ENCODE data around the gene ID1. TPM values are rescaled to one million over a fixed set of nuclear protein-coding genes. Genes with fewer than 3 reads are reported as not detected.

ID1 gene
- total and polyA plus RNA-seq, 2 of the 13 experiments (the other 11 are each of a cell fraction or from before 2014, with no cell fraction given): 320 to 419 TPM

DNA sequence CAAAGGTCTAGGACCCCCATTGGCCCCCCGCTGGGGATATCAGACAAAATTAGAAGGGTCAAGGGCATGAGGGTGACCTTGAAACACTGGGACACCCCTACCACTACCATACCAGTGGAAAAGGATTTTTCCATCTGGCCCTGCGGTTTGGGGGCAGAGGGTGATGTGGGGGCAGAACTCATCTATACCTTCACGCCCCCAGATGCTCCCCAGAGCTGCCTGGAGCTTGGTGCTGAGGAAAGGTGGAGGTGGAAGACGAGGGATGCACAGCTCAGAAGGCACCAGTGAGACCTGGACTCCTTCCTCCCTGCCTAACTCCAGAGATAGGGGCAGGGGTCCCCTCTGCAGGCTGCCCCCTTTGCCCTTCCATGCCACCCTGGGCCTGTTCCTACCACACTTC, 33.7 kb downstream of the ID1 start (continued):
- TF ChIP-seq, protein P1, sequence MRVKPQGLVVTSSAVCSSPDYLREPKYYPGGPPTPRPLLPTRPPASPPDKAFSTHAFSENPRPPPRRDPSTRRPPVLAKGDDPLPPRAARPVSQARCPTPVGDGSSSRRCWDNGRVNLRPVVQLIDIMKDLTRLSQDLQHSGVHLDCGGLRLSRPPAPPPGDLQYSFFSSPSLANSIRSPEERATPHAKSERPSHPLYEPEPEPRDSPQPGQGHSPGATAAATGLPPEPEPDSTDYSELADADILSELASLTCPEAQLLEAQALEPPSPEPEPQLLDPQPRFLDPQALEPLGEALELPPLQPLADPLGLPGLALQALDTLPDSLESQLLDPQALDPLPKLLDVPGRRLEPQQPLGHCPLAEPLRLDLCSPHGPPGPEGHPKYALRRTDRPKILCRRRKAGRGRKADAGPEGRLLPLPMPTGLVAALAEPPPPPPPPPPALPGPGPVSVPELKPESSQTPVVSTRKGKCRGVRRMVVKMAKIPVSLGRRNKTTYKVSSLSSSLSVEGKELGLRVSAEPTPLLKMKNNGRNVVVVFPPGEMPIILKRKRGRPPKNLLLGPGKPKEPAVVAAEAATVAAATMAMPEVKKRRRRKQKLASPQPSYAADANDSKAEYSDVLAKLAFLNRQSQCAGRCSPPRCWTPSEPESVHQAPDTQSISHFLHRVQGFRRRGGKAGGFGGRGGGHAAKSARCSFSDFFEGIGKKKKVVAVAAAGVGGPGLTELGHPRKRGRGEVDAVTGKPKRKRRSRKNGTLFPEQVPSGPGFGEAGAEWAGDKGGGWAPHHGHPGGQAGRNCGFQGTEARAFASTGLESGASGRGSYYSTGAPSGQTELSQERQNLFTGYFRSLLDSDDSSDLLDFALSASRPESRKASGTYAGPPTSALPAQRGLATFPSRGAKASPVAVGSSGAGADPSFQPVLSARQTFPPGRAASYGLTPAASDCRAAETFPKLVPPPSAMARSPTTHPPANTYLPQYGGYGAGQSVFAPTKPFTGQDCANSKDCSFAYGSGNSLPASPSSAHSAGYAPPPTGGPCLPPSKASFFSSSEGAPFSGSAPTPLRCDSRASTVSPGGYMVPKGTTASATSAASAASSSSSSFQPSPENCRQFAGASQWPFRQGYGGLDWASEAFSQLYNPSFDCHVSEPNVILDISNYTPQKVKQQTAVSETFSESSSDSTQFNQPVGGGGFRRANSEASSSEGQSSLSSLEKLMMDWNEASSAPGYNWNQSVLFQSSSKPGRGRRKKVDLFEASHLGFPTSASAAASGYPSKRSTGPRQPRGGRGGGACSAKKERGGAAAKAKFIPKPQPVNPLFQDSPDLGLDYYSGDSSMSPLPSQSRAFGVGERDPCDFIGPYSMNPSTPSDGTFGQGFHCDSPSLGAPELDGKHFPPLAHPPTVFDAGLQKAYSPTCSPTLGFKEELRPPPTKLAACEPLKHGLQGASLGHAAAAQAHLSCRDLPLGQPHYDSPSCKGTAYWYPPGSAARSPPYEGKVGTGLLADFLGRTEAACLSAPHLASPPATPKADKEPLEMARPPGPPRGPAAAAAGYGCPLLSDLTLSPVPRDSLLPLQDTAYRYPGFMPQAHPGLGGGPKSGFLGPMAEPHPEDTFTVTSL (CRISPR knock-in tag; IDR thresholded peaks at IDR 0.05; ENCODE audit: borderline replicate concordance): 0 out of 2 replicates have a peak, but pooled peaks have one; percentile 28

DNA sequence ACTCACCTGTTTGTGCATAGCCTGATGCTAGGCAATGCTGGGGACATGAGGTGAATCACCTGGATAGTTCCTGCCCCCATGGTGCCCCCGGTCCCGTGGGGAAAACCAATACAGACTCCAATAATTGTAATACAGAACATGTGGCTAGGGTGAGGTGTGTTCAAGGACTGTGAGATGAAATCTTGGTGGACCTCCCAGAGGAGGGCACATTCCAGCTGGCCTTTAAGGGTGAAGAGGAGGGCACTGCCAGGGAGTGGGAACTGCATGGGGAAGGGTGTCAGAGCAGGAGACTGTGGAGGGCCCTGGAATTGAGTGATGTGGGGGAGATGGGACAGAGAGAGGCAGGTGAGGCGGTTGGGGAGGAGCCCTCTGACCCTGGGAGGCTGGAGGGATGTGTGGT, 35.2 kb downstream of the ID1 start:
- ChIA-PET CTCF (ENCODE audit: low intra/inter-chr PET ratio, low total read pairs) (no interaction called here), POLR2A (interaction anchor here (1.0 to 1.5 kb wide), 3 partner anchors 24 to 99 kb away, joined by 4 to 5 read pairs (median 4); partner anchors contain the start of gene TPX2)
- no peak overlapping the region for H3K27ac ChIP-seq (ENCODE audit: extremely low read length, insufficient read depth, low read length)
- ATAC-seq (no peak), FAIRE-seq (no peak), DNase-seq (ENCODE audit: low spot score) (no peak)
- H3K27me3 ChIP-seq (ENCODE audit: control insufficient read depth in 1 of 2, insufficient read depth in 2 of 2, low read length in 2 of 2): peaks cover 13 to 31% of the 10 kb centered on the region in 2 experiments; a peak in 3 of 5 replicates
- no peak overlapping the region for H3K4me3 ChIP-seq (replicated peaks in 1 of 3; ENCODE audit: insufficient read depth in 1 of 3, low read depth in 2 of 3, low read length in 3 of 3)
- H3K4me2 ChIP-seq (ENCODE audit: low read depth, low read length): no peak overlapping the region
- TF ChIP-seq ZNF337 (CRISPR knock-in tag; IDR thresholded peaks at IDR 0.05; ENCODE audit: borderline replicate concordance, low read depth): no peak
- TF ChIP-seq ZNF557 (CRISPR knock-in tag; IDR thresholded peaks at IDR 0.05): no peak
- TF ChIP-seq, protein P2, sequence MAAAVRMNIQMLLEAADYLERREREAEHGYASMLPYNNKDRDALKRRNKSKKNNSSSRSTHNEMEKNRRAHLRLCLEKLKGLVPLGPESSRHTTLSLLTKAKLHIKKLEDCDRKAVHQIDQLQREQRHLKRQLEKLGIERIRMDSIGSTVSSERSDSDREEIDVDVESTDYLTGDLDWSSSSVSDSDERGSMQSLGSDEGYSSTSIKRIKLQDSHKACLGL (CRISPR knock-in tag; IDR thresholded peaks at IDR 0.05): no peak
- TF ChIP-seq ZNF138 (CRISPR knock-in tag; IDR thresholded peaks at IDR 0.05; ENCODE audit: low read depth): no peak
- 0 out of 2 replicates have a peak, but pooled peaks have one; percentile 19 for TF ChIP-seq ZNF605 (CRISPR knock-in tag; IDR thresholded peaks at IDR 0.05)
- TF ChIP-seq HES4 (CRISPR knock-in tag; IDR thresholded peaks at IDR 0.05; ENCODE audit: borderline replicate concordance): no peak
- TF ChIP-seq EED (CRISPR knock-in tag; IDR thresholded peaks at IDR 0.05): 0 out of 2 replicates have a peak, but pooled peaks have one; percentile 37
- TF ChIP-seq ETV5 (CRISPR knock-in tag; IDR thresholded peaks at IDR 0.05; ENCODE audit: borderline replicate concordance): no peak
- TF ChIP-seq ZNF331 (CRISPR knock-in tag; IDR thresholded peaks at IDR 0.05): no peak
- TF ChIP-seq ELF1 (CRISPR knock-in tag; IDR thresholded peaks at IDR 0.05): no peak
- no peak for TF ChIP-seq ZNF354B (CRISPR knock-in tag; IDR thresholded peaks at IDR 0.05)
- TF ChIP-seq, protein P3, sequence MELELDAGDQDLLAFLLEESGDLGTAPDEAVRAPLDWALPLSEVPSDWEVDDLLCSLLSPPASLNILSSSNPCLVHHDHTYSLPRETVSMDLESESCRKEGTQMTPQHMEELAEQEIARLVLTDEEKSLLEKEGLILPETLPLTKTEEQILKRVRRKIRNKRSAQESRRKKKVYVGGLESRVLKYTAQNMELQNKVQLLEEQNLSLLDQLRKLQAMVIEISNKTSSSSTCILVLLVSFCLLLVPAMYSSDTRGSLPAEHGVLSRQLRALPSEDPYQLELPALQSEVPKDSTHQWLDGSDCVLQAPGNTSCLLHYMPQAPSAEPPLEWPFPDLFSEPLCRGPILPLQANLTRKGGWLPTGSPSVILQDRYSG (CRISPR knock-in tag; IDR thresholded peaks at IDR 0.05): no peak
- no peak for TF ChIP-seq DR1 (CRISPR knock-in tag; IDR thresholded peaks at IDR 0.05)
- TF ChIP-seq, protein P4, sequence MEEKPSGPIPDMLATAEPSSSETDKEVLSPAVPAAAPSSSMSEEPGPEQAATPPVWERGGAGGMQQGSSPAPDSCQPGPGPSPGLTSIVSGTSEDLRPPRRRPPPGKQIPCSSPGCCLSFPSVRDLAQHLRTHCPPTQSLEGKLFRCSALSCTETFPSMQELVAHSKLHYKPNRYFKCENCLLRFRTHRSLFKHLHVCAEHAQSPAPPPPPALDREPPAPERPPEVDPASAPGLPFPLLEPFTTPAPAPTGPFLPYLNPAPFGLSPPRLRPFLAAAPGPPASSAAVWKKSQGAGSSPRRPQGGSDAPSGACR (CRISPR knock-in tag; IDR thresholded peaks at IDR 0.05): no peak
- no peak overlapping the region for H2AFZ ChIP-seq (ENCODE audit: low read length)
- H3K9me3 ChIP-seq (ENCODE audit: low read length): no peaks in the 10 kb centered on the region
- in situ Hi-C loops (cut with HindIII; ENCODE audit: extremely low pct_ligation_motif_present, low pct_unique_long_range_greater_than_20kb) (no loop called here), intact Hi-C loops (cut with micrococcal nuclease; ENCODE audit: unreplicated experiment) (no loop called here)
- no peaks in the 10 kb centered on the region for H3K36me3 ChIP-seq (replicated peaks in 1 of 2; ENCODE audit: control insufficient read depth in 1 of 2, insufficient read depth in 2 of 2, low read length in 2 of 2)
- BruUV-seq (replicated peaks): no TSS peak
- peaks cover 32% of the 10 kb centered on the region for H3K4me1 ChIP-seq (ENCODE audit: insufficient read depth, low read length)
- H3K9ac ChIP-seq (ENCODE audit: insufficient read depth, low read depth, low read length): no peak overlapping the region
- H3K79me2 ChIP-seq (ENCODE audit: insufficient read depth, low read length): no peaks in the 10 kb centered on the region
- no peaks in the 10 kb centered on the region for H4K20me1 ChIP-seq (ENCODE audit: insufficient read depth, low read length)
- 4% methylated on average over 3 of the region's 3 CpGs for WGBS (ENCODE audit: low lambda C conversion rate)

Data from HepG2 (cell line).